Cardiac fibroblast (primary cell): ENCODE data around the gene COL4A2.
A peak's percentile ranks its signal among the peaks of the same experiment; 100 is the strongest.

Experiments
- DNase-seq, 2 donors: peaks; one replicate each; pipeline versions ENCODE4 v3.0.0 to v3.0.0-alpha.2; 2010; ENCODE audit warnings: low read depth in 2 of 2
- H3K4me3 ChIP-seq, 2 donors: replicated peaks in 1 of 2; 1 replicate in 1 of 2; 2 replicates in 1 of 2; pipeline ENCODE4 v1.5.1; 2011; ENCODE audit warnings: low read depth in 2 of 2, low read length in 2 of 2, mild to moderate bottlenecking in 2 of 2, moderate library complexity in 1 of 2
- CTCF ChIP-seq: IDR thresholded peaks from one replicate; pipeline ENCODE4 v1.5.1; 2011; ENCODE audit warnings: low read depth, mild to moderate bottlenecking, low read length, inconsistent platforms

COL4A2 gene

GRCh38 chr13:110507678-110508381, 200.7 kb downstream of the COL4A2 start:
- H3K4me3 ChIP-seq = no peak overlapping the region
- TF ChIP-seq CTCF = peak; percentile 8
- no peak for DNase-seq

GRCh38 chr13:110509478-110509926, 202.4 kb downstream of the COL4A2 start:
- DNase-seq = no peak
- H3K4me3 ChIP-seq = no peak overlapping the region
- no peak for TF ChIP-seq CTCF

GRCh38 chr13:110509971-110510786, 203.1 kb downstream of the COL4A2 start:
- TF ChIP-seq CTCF = no peak
- no peak overlapping the region for H3K4me3 ChIP-seq
- DNase-seq = no peak

- no peak for TF ChIP-seq CTCF
- H3K4me3 ChIP-seq = no peak overlapping the region
- no peak for DNase-seq
Measured at GRCh38 chr13:110511509-110512181, 204.6 kb downstream of the COL4A2 start.

- DNase-seq = no peak
- no peak for TF ChIP-seq CTCF
- H3K4me3 ChIP-seq = no peak overlapping the region
Measured at GRCh38 chr13:110512198-110512740, 205.2 kb downstream of the COL4A2 start.

- no peak for DNase-seq
- no peak overlapping the region for H3K4me3 ChIP-seq
- TF ChIP-seq CTCF = no peak
Measured at GRCh38 chr13:110516500-110516899, 209.4 kb downstream of the COL4A2 start.
